Mammary epithelial cell (primary cell): Measurements from ENCODE around the gene SLC36A3.

ENCODE experiments used
- EZH2 ChIP-seq: IDR thresholded peaks from 2 replicates; pipeline ENCODE4 v1.6.1; 2012; ENCODE audit warnings: low read length, inconsistent platforms, borderline replicate concordance
- TF ChIP-seq, protein P1 (sequence below), 2 donors: IDR thresholded peaks in 1 of 2; conservative IDR thresholded peaks in 1 of 2; 2 replicates each; pipeline ENCODE4 v1.5.1; 2011 to 2012; ENCODE audit warnings: inconsistent platforms in 2 of 2, low read length in 2 of 2, mild to moderate bottlenecking in 2 of 2, control low read depth in 1 of 2, low read depth in 1 of 2; ENCODE audit not compliant: insufficient read depth in 1 of 2; ENCODE audit errors: extremely low read depth in 1 of 2

DNA sequence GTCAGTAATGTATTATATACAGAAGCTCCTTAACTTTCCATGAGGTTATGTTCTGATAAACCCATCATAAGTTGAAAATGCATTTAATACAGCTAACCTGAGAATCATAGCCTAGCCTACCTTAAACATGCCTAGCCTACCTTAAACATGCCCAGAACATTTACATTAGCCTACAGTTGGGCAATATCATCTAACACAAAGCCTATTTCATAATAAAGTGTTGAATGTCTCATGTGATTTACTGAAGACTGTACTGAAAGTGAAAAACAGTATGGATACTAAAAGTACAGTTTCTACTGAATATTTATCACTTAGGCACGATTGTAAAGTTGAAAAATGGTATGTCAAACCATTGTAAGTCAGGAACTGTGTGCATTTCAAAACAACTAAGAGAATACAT, 49.0 kb downstream of the SLC36A3 start:
- TF ChIP-seq, protein P1, sequence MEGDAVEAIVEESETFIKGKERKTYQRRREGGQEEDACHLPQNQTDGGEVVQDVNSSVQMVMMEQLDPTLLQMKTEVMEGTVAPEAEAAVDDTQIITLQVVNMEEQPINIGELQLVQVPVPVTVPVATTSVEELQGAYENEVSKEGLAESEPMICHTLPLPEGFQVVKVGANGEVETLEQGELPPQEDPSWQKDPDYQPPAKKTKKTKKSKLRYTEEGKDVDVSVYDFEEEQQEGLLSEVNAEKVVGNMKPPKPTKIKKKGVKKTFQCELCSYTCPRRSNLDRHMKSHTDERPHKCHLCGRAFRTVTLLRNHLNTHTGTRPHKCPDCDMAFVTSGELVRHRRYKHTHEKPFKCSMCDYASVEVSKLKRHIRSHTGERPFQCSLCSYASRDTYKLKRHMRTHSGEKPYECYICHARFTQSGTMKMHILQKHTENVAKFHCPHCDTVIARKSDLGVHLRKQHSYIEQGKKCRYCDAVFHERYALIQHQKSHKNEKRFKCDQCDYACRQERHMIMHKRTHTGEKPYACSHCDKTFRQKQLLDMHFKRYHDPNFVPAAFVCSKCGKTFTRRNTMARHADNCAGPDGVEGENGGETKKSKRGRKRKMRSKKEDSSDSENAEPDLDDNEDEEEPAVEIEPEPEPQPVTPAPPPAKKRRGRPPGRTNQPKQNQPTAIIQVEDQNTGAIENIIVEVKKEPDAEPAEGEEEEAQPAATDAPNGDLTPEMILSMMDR (conservative IDR thresholded peaks at IDR 0.05 in 1 of 2, IDR thresholded peaks at IDR 0.05 in 1 of 2; ENCODE audit: extremely low read depth in 1 of 2, insufficient read depth in 1 of 2, low read depth in 1 of 2, low read length in 2 of 2) = no peak
- TF ChIP-seq EZH2 = no peak
